GM12873 (cell line): ENCODE results near the gene NVL.

ENCODE experiments used
- CTCF ChIP-seq: IDR thresholded peaks from 2 replicates; pipeline ENCODE4 v1.5.1; 2012; ENCODE audit warnings: low read depth, mild to moderate bottlenecking, moderate library complexity, low read length, control low read depth; ENCODE audit not compliant: insufficient read depth; ENCODE audit errors: missing control alignments

NVL gene

GRCh38 chr1:224182057-224182865 is 147.7 kb downstream of the NVL start:
- no peak for TF ChIP-seq CTCF

- TF ChIP-seq CTCF: no peak
These were observed 148.5 kb downstream of the NVL start for GRCh38 chr1:224181453-224181810.

- no peak for TF ChIP-seq CTCF
These were observed 149.1 kb downstream of the NVL start for GRCh38 chr1:224180783-224181452.

GRCh38 chr1:224178894-224179293 is 151.1 kb downstream of the NVL start:
- TF ChIP-seq CTCF: no peak

GRCh38 chr1:224177356-224177999 is 152.5 kb downstream of the NVL start:
- TF ChIP-seq CTCF: no peak
